ENCODE measurements around the gene EMX2. TPM values are rescaled to one million over a fixed set of nuclear protein-coding genes. Genes with fewer than 3 reads are reported as not detected.

EMX2 gene
- polyA plus RNA-seq, 5 donors = 0.09 to 0.60 (median 0.38) TPM; not detected in 2

Other genes starting within 250 kb of the EMX2 start
- gene PDZD8, start 167.3 kb upstream of the EMX2 start, polyA plus RNA-seq (ENCODE audit: insufficient read depth in 1 of 5, insufficient read length in 5 of 5, low replicate concordance in 1 of 5) = 10 to 100 TPM; 17.2 to 29.1 (median 27.5) TPM